Measurements from ENCODE around the gene FUBP3. TPM values are rescaled to one million over a fixed set of nuclear protein-coding genes. Genes with fewer than 3 reads are reported as not detected.

FUBP3 gene
- polyA plus RNA-seq, 1 experiment = 31.2 TPM

DNA sequence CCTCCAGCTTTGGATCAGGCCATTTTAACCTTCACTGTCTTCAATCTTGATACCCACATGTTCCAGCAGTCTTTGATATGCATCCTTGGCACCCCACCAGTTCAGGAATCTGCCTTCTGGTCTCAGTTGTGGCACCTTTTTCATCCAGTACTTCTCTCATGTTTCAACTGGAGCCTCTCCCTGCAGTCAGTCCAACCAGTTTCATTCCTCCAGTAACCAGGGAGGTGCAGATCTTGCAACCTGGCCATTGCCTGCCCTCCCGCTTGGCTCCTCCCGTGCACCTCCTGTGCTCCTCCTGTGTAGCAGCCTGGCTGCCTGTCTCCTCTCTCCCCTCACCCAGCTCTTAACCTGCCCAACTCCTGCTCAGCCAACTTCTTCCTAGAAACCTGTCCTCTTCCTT lies 20.2 kb downstream of the FUBP3 start:
- CTCF ChIA-PET = no interaction called here
- no peak for TF ChIP-seq CTCF (IDR thresholded peaks at IDR 0.05; ENCODE audit: low read depth, low read length)
- Histone ChIP-seq H3K27ac (ENCODE audit: low read depth, low read length) (peak overlapping the region; percentile 2), H3K9me3 (ENCODE audit: control insufficient read depth, insufficient read depth, low read length) (no peaks in the 10 kb centered on the region), H3K27me3 (ENCODE audit: control insufficient read depth, insufficient read depth, low read length) (no peaks in the 10 kb centered on the region), H3K4me3 (ENCODE audit: low read depth, low read length) (no peak overlapping the region)
- POLR2A ChIA-PET = no interaction called here
- no peak for DNase-seq (ENCODE audit: low read depth, low spot score)

DNA sequence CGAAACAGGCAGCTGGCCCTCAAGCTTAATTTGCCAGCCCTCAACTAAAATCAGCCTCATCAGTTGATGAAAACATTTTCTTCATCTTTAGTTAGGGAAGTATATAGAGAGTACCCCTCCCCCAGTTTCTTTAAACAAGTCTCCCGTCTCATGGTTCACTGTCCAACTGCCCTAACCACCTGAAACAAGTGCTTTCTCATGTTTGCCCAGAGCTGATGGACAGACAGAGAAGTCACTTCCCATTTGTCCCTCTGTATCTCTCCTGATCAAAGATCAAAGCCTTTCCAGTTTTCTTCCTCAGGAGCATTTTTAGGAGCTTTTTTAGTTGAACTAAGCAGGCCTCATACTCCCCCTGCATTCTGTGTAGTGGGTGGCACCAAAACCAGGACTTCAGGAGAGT lies 21.7 kb downstream of the FUBP3 start:
- H3K27me3 ChIP-seq (ENCODE audit: control insufficient read depth, insufficient read depth, low read length) = no peaks in the 10 kb centered on the region
- no peak for TF ChIP-seq CTCF (IDR thresholded peaks at IDR 0.05; ENCODE audit: low read depth, low read length)
- H3K9me3 ChIP-seq (ENCODE audit: control insufficient read depth, insufficient read depth, low read length) = no peaks in the 10 kb centered on the region
- no peak for DNase-seq (ENCODE audit: low read depth, low spot score)
- H3K4me3 ChIP-seq (ENCODE audit: low read depth, low read length) = no peak overlapping the region
- ChIA-PET POLR2A (no interaction called here), CTCF (no interaction called here)
- no peak overlapping the region for H3K27ac ChIP-seq (ENCODE audit: low read depth, low read length)

DNA sequence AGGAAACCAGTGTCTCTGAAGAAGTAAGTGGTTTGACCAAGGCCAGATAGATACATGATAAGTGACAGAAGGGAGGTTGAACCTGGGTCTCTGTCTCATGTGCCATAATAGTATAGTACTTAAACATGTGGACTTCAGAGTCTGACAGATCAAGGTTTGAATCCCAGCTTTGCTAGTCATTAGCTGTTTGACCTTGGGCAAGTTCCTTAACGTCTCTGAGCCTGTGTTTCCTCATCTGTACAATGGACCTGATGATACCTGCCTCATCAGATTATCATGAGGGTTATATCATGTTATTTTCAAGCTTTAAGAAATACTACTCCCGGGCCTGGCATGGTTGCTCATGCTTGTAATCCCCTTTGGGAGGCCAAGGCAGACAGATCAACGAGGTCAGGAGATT lies 24.9 kb downstream of the FUBP3 start:
- H3K27me3 ChIP-seq (ENCODE audit: control insufficient read depth, insufficient read depth, low read length) = no peaks in the 10 kb centered on the region
- CTCF ChIA-PET = no interaction called here
- TF ChIP-seq CTCF (IDR thresholded peaks at IDR 0.05; ENCODE audit: low read depth, low read length) = no peak
- no peak for DNase-seq (ENCODE audit: low read depth, low spot score)
- H3K9me3 ChIP-seq (ENCODE audit: control insufficient read depth, insufficient read depth, low read length) = no peaks in the 10 kb centered on the region
- H3K27ac ChIP-seq (ENCODE audit: low read depth, low read length) = no peak overlapping the region
- no peak overlapping the region for H3K4me3 ChIP-seq (ENCODE audit: low read depth, low read length)
- POLR2A ChIA-PET = no interaction called here

DNA sequence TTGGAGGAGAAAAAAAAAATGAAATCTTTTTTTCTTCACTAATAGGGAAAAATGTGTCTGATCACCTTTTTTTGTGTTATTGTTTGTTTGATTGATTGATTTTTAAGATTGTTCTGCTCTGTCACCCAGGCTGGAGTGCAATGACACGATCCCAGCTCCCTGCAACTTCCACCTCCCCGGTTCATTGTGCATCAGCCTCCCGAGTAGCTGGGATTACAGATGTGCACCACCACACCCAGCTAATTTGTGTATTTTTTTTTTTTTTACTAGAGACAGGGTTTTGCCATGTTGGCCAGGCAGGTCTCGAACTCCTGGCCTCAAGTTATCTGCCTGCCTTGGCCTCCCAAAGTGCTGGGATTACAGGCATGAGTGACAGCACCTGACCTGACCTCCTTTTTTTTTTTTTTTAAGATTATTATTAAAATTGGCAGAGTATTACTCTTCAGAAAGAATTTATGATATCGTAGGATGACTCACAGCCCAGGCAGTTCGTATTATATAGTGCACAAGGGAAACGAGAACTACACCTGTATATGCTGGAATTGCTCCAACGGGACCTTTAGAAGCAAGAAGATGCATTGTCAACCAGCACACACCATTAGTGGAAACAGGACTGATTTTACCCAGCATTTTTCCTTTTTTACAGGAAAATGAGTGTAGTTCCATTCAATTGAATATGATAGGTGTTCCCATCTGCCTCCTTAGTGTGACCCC lies 27.7 kb downstream of the FUBP3 start:
- no peak for DNase-seq (ENCODE audit: low read depth, low spot score)
- ChIA-PET POLR2A (no interaction called here), CTCF (no interaction called here)

More for the DNA sequence above, 27.7 kb downstream of the FUBP3 start:
- no peaks in the 10 kb centered on the region for H3K27me3 ChIP-seq (ENCODE audit: control insufficient read depth, insufficient read depth, low read length)
- no peak overlapping the region for H3K4me3 ChIP-seq (ENCODE audit: low read depth, low read length)
- H3K27ac ChIP-seq (ENCODE audit: low read depth, low read length) = no peak overlapping the region
- TF ChIP-seq CTCF (IDR thresholded peaks at IDR 0.05; ENCODE audit: low read depth, low read length) = no peak
- no peaks in the 10 kb centered on the region for H3K9me3 ChIP-seq (ENCODE audit: control insufficient read depth, insufficient read depth, low read length)

All from AG04450 (cell line).